ENCODE data around the gene VEZT.
"Not testable (repeated sequence)": the region's sequence is repeated elsewhere in the genome, so short reads cannot be mapped to it uniquely, and the experiment has no call there.

VEZT gene

DNA sequence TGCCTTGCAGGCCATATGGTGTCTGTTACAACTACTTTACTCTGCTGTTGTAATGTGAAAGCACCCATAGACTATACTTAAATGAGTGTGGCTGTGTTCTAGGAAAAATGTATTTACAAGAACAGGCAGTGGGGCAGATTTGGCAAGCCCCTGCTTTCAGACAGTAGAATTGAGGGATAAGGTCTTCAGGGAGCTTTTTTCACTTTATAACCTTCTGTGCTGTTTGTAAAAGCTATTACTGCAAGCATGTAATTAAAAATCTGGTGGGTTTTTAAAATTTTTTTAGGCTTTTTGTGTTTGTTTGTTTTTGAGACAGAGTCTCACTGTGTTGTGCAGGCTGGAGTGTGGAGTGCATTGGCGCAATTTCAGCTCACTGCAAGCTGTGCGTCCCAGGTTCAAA, 73.9 kb downstream of the VEZT start:
- Mint-ChIP-seq H3K4me3 (no peak overlapping the region), H3K36me3 (ENCODE audit: insufficient read depth) (peaks cover 18% of the 10 kb centered on the region), H3K4me1 (no peaks in the 10 kb centered on the region), H3K27me3 (no peaks in the 10 kb centered on the region), H3K27ac (ENCODE audit: low read depth) (no peak overlapping the region), H3K9me3 (no peaks in the 10 kb centered on the region)
- ATAC-seq (replicated peaks; ENCODE audit: extremely low read depth, poor library complexity, severe bottlenecking) (no peak), DNase-seq (ENCODE audit: low spot score in 2 of 2) (no peak)

DNA sequence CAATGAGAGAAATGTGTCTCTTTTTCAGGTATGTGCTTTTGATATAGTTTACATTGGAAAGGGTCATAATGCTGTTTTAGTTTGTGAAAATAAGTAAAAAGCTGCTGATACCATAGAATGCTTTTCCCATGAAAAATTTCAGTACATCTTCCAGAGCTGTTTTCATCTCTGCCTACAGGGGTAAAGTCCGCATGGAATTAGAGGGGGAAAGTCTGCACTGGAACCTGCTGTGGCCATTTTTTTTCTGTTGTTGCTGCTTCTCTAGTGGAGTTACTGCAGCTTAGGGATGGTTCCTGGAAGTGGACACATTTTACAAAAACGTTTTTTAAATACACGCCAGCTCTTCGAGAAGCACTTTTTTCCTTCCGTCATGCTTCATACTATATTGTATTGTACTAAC, 81.3 kb downstream of the VEZT start:
- no peaks in the 10 kb centered on the region for H3K4me1 Mint-ChIP-seq
- no peak for DNase-seq (ENCODE audit: low spot score in 2 of 2)
- peaks cover 37% of the 10 kb centered on the region for H3K36me3 Mint-ChIP-seq (ENCODE audit: insufficient read depth)
- H3K9me3 Mint-ChIP-seq, result no peaks in the 10 kb centered on the region
- no peaks in the 10 kb centered on the region for H3K27me3 Mint-ChIP-seq
- no peak overlapping the region for H3K4me3 Mint-ChIP-seq
- no peak overlapping the region for H3K27ac Mint-ChIP-seq (ENCODE audit: low read depth)
- no peak for ATAC-seq (replicated peaks; ENCODE audit: extremely low read depth, poor library complexity, severe bottlenecking)

GRCh38 chr12:95300286-95300685, 82.7 kb downstream of the VEZT start:
- Mint-ChIP-seq H3K27ac (ENCODE audit: low read depth) (no peak overlapping the region), H3K36me3 (ENCODE audit: insufficient read depth) (peaks cover 35% of the 10 kb centered on the region), H3K9me3 (no peaks in the 10 kb centered on the region), H3K4me1 (no peaks in the 10 kb centered on the region), H3K27me3 (no peaks in the 10 kb centered on the region), H3K4me3 (no peak overlapping the region)
- no peak for DNase-seq (ENCODE audit: low spot score in 2 of 2)
- ATAC-seq (replicated peaks; ENCODE audit: extremely low read depth, poor library complexity, severe bottlenecking), result no peak

DNA sequence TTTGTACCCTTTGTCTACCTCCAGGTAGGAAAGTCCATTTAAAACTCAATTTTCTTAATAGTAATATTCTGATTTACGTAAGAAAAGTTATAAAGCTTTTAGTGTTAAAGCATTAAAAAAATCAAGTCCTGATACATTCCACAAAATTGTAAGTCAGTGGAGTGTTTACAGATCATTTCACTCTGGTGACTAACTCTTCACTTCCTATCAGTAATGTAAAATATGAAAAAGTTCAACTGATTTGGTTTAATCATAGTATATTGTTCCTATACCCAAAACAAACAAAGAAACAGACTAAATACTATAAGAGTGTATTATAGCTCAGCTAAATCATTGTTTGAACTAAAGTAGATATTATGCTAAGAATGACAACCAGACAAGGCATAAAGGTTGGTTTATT, 85.9 kb downstream of the VEZT start:
- no peaks in the 10 kb centered on the region for H3K4me1 Mint-ChIP-seq
- H3K4me3 Mint-ChIP-seq, result no peak overlapping the region
- no peaks in the 10 kb centered on the region for H3K27me3 Mint-ChIP-seq
- H3K9me3 Mint-ChIP-seq, result no peaks in the 10 kb centered on the region
- ATAC-seq (replicated peaks; ENCODE audit: extremely low read depth, poor library complexity, severe bottlenecking), result no peak
- peaks cover 21% of the 10 kb centered on the region for H3K36me3 Mint-ChIP-seq (ENCODE audit: insufficient read depth)
- H3K27ac Mint-ChIP-seq (ENCODE audit: low read depth), result no peak overlapping the region
- no peak for DNase-seq (ENCODE audit: low spot score in 2 of 2)

DNA sequence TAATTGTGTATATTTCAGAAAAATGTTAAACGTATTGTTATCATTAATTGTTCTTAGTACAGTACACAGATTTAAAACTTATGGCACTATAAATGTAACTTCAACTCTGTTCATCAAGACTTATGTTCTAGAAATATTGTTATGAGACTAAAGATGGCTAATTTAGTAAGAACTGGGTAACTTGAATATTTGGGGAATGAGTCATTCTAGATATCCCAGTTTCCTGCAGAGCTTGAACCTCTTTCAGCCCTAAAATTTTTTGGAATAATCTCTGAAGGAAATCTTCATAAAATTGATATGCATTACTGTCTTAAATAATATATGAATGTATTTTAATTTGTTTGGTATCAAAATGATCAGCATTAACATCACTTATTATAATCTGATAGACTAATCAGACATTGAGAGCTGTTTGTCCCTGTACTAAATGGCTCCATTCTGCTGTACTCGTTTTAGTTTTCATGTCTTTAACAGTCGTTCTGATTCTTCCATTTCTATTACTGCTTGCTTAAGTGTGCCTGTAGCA, 87.1 kb downstream of the VEZT start:
- no peak for DNase-seq (ENCODE audit: low spot score in 2 of 2)
- Mint-ChIP-seq H3K4me3 (no peak overlapping the region), H3K36me3 (ENCODE audit: insufficient read depth) (peaks cover 14% of the 10 kb centered on the region), H3K27me3 (no peaks in the 10 kb centered on the region), H3K9me3 (no peaks in the 10 kb centered on the region), H3K4me1 (no peaks in the 10 kb centered on the region), H3K27ac (ENCODE audit: low read depth) (no peak overlapping the region)
- ATAC-seq (replicated peaks; ENCODE audit: extremely low read depth, poor library complexity, severe bottlenecking), result no peak

- H3K36me3 Mint-ChIP-seq (ENCODE audit: insufficient read depth), result no peaks in the 10 kb centered on the region
- DNase-seq (ENCODE audit: low spot score in 2 of 2) (no peak), ATAC-seq (replicated peaks; ENCODE audit: extremely low read depth, poor library complexity, severe bottlenecking) (no peak)
- no peaks in the 10 kb centered on the region for H3K9me3 Mint-ChIP-seq
- no peaks in the 10 kb centered on the region for H3K27me3 Mint-ChIP-seq
- no peak overlapping the region for H3K27ac Mint-ChIP-seq (ENCODE audit: low read depth)
- H3K4me1 Mint-ChIP-seq, result no peaks in the 10 kb centered on the region
- H3K4me3 Mint-ChIP-seq, result no peak overlapping the region
Observed at GRCh38 chr12:95312656-95313055, 95.0 kb downstream of the VEZT start.

GRCh38 chr12:95314756-95315155, 97.1 kb downstream of the VEZT start:
- not testable (repeated sequence) for H3K9me3 Mint-ChIP-seq; H3K4me1 Mint-ChIP-seq; ATAC-seq (replicated peaks; ENCODE audit: extremely low read depth, poor library complexity, severe bottlenecking)

DNA sequence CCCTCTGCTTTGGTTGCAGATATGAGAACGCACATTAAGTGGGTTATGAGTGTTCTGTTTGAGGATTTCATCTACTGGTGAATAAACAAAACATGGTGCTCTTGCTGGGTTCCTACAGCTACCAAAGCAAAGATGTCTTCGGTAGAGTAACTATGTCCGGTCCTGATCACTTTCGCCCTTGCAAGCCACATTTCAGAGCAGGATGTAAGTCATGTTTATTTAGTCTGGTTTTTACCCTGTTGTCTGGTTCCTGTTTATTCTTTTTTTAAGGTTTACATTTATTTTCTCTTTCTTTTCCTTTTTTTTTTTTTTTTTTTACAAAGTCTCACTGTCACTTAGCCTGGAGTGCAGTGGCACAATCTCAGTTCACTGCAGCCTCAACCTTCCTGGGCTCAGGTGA, 99.2 kb downstream of the VEZT start:
- Mint-ChIP-seq H3K9me3 (no peaks in the 10 kb centered on the region), H3K36me3 (ENCODE audit: insufficient read depth) (no peaks in the 10 kb centered on the region), H3K4me3 (no peak overlapping the region), H3K27me3 (peaks cover under 1% of the 10 kb centered on the region), H3K4me1 (no peaks in the 10 kb centered on the region), H3K27ac (ENCODE audit: low read depth) (no peak overlapping the region)
- no peak for DNase-seq (ENCODE audit: low spot score in 2 of 2)
- no peak for ATAC-seq (replicated peaks; ENCODE audit: extremely low read depth, poor library complexity, severe bottlenecking)

More at GRCh38 chr12:95314756-95315155, 97.1 kb downstream of the VEZT start:
- H3K27me3 Mint-ChIP-seq; H3K27ac Mint-ChIP-seq (ENCODE audit: low read depth); DNase-seq (ENCODE audit: low spot score in 2 of 2); H3K4me3 Mint-ChIP-seq; H3K36me3 Mint-ChIP-seq (ENCODE audit: insufficient read depth): not testable (repeated sequence)

DNA sequence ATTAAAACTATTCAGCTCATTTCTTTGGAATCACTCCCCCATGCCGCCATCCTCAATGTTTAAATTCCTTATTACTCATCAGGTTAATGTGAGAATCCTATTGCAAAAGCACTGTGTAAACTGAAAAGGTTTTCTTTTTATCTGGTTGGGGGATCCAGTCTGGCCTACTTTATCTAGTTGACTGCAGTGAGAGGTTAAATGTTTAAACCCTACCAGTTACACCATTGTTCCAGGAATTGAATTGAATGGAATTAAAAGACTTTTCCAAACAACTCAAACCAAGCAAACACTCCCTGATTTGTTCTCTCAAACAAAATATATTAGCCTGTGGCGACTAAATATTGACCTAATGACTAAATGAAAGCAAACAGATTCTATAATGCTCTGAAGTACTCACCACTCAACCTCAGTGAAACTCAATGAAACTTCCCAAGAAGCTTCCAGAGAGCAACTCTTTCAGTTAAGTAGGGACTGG, 100.5 kb downstream of the VEZT start:
- DNase-seq (ENCODE audit: low spot score in 2 of 2) (no peak), ATAC-seq (replicated peaks; ENCODE audit: extremely low read depth, poor library complexity, severe bottlenecking) (no peak)
- H3K4me3 Mint-ChIP-seq, result no peak overlapping the region
- no peaks in the 10 kb centered on the region for H3K9me3 Mint-ChIP-seq
- no peaks in the 10 kb centered on the region for H3K36me3 Mint-ChIP-seq (ENCODE audit: insufficient read depth)
- H3K27ac Mint-ChIP-seq (ENCODE audit: low read depth), result no peak overlapping the region
- peaks cover 12% of the 10 kb centered on the region for H3K27me3 Mint-ChIP-seq
- no peaks in the 10 kb centered on the region for H3K4me1 Mint-ChIP-seq

- no peak for DNase-seq (ENCODE audit: low spot score in 2 of 2)
- H3K36me3 Mint-ChIP-seq (ENCODE audit: insufficient read depth), result no peaks in the 10 kb centered on the region
- ATAC-seq (replicated peaks; ENCODE audit: extremely low read depth, poor library complexity, severe bottlenecking), result no peak
- H3K4me3 Mint-ChIP-seq, result no peak overlapping the region
- H3K27me3 Mint-ChIP-seq, result peaks cover 12% of the 10 kb centered on the region
- no peaks in the 10 kb centered on the region for H3K9me3 Mint-ChIP-seq
- no peaks in the 10 kb centered on the region for H3K4me1 Mint-ChIP-seq
- H3K27ac Mint-ChIP-seq (ENCODE audit: low read depth), result no peak overlapping the region
Observed at GRCh38 chr12:95319694-95320331, 102.2 kb downstream of the VEZT start.

DNA sequence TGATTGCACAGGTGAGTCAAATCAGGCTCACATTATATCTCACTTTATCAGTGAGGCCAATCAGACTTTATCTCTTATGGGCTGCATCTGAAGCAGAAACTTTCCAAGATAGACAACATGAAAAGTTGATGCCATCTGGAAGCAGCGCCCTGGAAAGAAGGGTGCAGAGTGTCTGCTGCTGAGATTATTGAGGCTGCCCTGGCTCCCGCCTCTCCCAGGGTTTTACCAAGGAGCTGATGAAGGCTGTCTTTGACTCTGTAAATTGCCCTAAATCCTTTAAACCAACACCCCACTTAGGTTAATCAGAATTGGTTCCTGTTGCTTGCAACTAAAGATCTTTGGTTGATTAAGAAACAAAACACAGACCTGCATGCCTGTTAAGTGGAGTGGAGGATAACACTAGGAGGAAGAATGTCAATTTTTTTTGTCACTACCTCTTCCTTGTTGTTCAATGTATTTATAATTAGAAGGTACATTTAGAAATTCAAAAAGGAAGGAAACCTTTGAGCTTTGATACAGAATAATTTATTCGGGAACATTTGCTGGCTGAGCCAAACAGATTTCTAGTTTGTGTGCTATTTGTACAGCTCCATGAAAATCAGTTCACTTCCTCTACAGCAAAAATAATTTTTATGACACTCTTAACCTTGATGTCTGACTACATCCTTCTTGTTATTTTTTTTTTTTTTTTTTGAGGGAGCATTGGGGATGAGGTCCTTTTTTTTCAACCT, 104.1 kb downstream of the VEZT start:
- DNase-seq (ENCODE audit: low spot score in 2 of 2) (no peak), ATAC-seq (replicated peaks; ENCODE audit: extremely low read depth, poor library complexity, severe bottlenecking) (no peak)
- peaks cover 12% of the 10 kb centered on the region for H3K27me3 Mint-ChIP-seq
- no peaks in the 10 kb centered on the region for H3K9me3 Mint-ChIP-seq
- H3K4me1 Mint-ChIP-seq, result no peaks in the 10 kb centered on the region
- no peak overlapping the region for H3K4me3 Mint-ChIP-seq
- no peak overlapping the region for H3K27ac Mint-ChIP-seq (ENCODE audit: low read depth)
- no peaks in the 10 kb centered on the region for H3K36me3 Mint-ChIP-seq (ENCODE audit: insufficient read depth)

- no peak overlapping the region for H3K27ac Mint-ChIP-seq (ENCODE audit: low read depth)
- no peaks in the 10 kb centered on the region for H3K4me1 Mint-ChIP-seq
- H3K9me3 Mint-ChIP-seq, result no peaks in the 10 kb centered on the region
- ATAC-seq (replicated peaks; ENCODE audit: extremely low read depth, poor library complexity, severe bottlenecking) (no peak), DNase-seq (ENCODE audit: low spot score in 2 of 2) (no peak)
- H3K4me3 Mint-ChIP-seq, result no peak overlapping the region
- peaks cover 12% of the 10 kb centered on the region for H3K27me3 Mint-ChIP-seq
- no peaks in the 10 kb centered on the region for H3K36me3 Mint-ChIP-seq (ENCODE audit: insufficient read depth)
Observed at GRCh38 chr12:95322326-95322725, 104.7 kb downstream of the VEZT start.

DNA sequence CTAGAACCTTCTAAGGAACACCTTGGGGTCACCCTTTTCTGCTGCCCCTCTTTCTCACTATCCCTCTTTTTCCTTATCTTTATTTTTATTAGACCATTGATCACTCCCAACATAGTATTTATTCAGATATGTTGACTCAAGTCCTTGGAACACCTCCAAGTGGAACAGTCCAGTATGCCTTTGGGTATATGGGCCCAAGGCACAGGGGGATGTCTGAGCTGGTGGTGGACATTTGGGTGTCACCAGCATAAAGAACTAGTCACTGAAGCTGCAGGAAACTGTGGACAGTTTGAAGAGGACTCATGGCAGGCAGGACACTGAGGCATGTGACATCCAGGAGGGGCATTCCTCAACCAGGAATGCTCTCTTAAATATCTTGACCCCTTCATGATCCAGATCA, 105.6 kb downstream of the VEZT start:
- no peaks in the 10 kb centered on the region for H3K9me3 Mint-ChIP-seq
- H3K27ac Mint-ChIP-seq (ENCODE audit: low read depth), result no peak overlapping the region
- no peaks in the 10 kb centered on the region for H3K4me1 Mint-ChIP-seq
- peaks cover 12% of the 10 kb centered on the region for H3K27me3 Mint-ChIP-seq
- DNase-seq (ENCODE audit: low spot score in 2 of 2) (no peak), ATAC-seq (replicated peaks; ENCODE audit: extremely low read depth, poor library complexity, severe bottlenecking) (no peak)
- H3K4me3 Mint-ChIP-seq, result no peak overlapping the region
- no peaks in the 10 kb centered on the region for H3K36me3 Mint-ChIP-seq (ENCODE audit: insufficient read depth)
